22Rv1 (cell line): Measurements from ENCODE around the gene PCDHGA7.

Source experiments
- CTCF ChIP-seq: fragments of 450-650 bp; IDR thresholded peaks from 2 replicates; pipeline ENCODE4 v1.5.1; 2017; ENCODE audit warnings: mild to moderate bottlenecking
- ZFX ChIP-seq: fragments of 450-650 bp; IDR thresholded peaks from 2 replicates; pipeline ENCODE4 v1.6.1; 2017; ENCODE audit warnings: antibody characterized with exemption, borderline replicate concordance

GRCh38 chr5:141399555-141400258 is 17.2 kb downstream of the PCDHGA7 start:
- TF ChIP-seq CTCF (no peak), ZFX (no peak)
